CD4-positive, alpha-beta T cell (primary cell): Measurements from ENCODE around the gene MBD5. TPM values are rescaled to one million over a fixed set of nuclear protein-coding genes. Genes with fewer than 3 reads are reported as not detected.

Experiments
- ATAC-seq: fragments of 200-7000 bp; cut with Tn5 transposase; one replicate; pipeline ENCODE4 v1.10.0; 2022; ENCODE audit warnings: mild to moderate bottlenecking; ENCODE audit not compliant: poor library complexity
- CTCF ChIA-PET: fragments of 350-600 bp; sonication (Branson Sonifier 250); formaldehyde crosslinking; loops from one replicate; lab custom pipeline; 2021; ENCODE audit warnings: antibody characterized with exemption, inconsistent platforms; lab: Charles Lee
- POLR2A ChIA-PET: fragments of 350-600 bp; sonication (Branson Sonifier 250); formaldehyde crosslinking; loops from one replicate; lab custom pipeline; 2021; ENCODE audit warnings: antibody characterized with exemption, inconsistent platforms; lab: Charles Lee
- DNase-seq, 14 experiments: peaks; one replicate each; pipeline ENCODE4 v3.0.0-alpha.2; 2013 to 2020; ENCODE audit warnings: mixed read lengths in 2 of 14
- H3K27ac ChIP-seq, 2 donors: one replicate each; pipeline versions ENCODE4 v1.5.1 to v1.7.0; 2013; ENCODE audit warnings: low read length in 2 of 2, low read depth in 1 of 2, mild to moderate bottlenecking in 1 of 2
- H3K27me3 ChIP-seq, 2 experiments: 1 replicate in 1 of 2; 2 replicates in 1 of 2; pipeline versions ENCODE4 v1.6.1 to v1.7.0; 2013; ENCODE audit warnings: low read length in 2 of 2, control low read depth in 1 of 2, mild to moderate bottlenecking in 1 of 2, moderate library complexity in 1 of 2; ENCODE audit not compliant: insufficient read depth in 2 of 2, control insufficient read depth in 1 of 2
- H3K36me3 ChIP-seq: one replicate; pipeline ENCODE4 v1.6.1; 2013; ENCODE audit warnings: low read length, control low read depth; ENCODE audit not compliant: insufficient read depth
- H3K4me1 ChIP-seq: one replicate; pipeline ENCODE4 v1.6.1; 2013; ENCODE audit warnings: low read length, control low read depth; ENCODE audit not compliant: insufficient read depth
- H3K4me3 ChIP-seq: one replicate; pipeline ENCODE4 v1.5.1; 2013; ENCODE audit warnings: mild to moderate bottlenecking, low read length, moderate library complexity
- H3K9me3 ChIP-seq, 2 experiments: 1 replicate in 1 of 2; 2 replicates in 1 of 2; pipeline versions ENCODE4 v1.6.1 to v1.7.0; 2013; ENCODE audit warnings: low read length in 2 of 2, mild to moderate bottlenecking in 2 of 2, control low read depth in 1 of 2, moderate library complexity in 1 of 2; ENCODE audit not compliant: control insufficient read depth in 1 of 2, insufficient read depth in 1 of 2
- H3K27ac Mint-ChIP-seq: one replicate; pipeline ENCODE4 v1.8.0; 2020; ENCODE audit warnings: mixed read lengths
- H3K27me3 Mint-ChIP-seq: one replicate; pipeline ENCODE4 v1.8.0; 2021; ENCODE audit warnings: mixed read lengths
- H3K36me3 Mint-ChIP-seq: one replicate; pipeline ENCODE4 v1.8.0; 2021; ENCODE audit warnings: low read depth, mixed read lengths
- H3K4me1 Mint-ChIP-seq: one replicate; pipeline ENCODE4 v1.8.0; 2021; ENCODE audit warnings: low read depth, mixed read lengths
- H3K4me3 Mint-ChIP-seq: one replicate; pipeline ENCODE4 v1.8.0; 2020; ENCODE audit warnings: mild to moderate bottlenecking, mixed read lengths
- H3K9me3 Mint-ChIP-seq: one replicate; pipeline ENCODE4 v1.8.0; 2020; ENCODE audit warnings: mixed read lengths
- CTCF ChIP-seq: fragments of 200-600 bp; IDR thresholded peaks from one replicate; pipeline ENCODE4 v1.8.0; 2022; ENCODE audit warnings: antibody characterized with exemption, mild to moderate bottlenecking
- intact Hi-C, 2 experiments: fragments of 100-400 bp; cut with DNase I in 1 of 2; cut with micrococcal nuclease in 1 of 2; formaldehyde crosslinking; loops; one replicate each; pipeline versions ENCODE4 v1.15.1 to v1.9.0; 2023 to 2025; cut with DNase I, micrococcal nuclease
- total RNA-seq, 174 experiments: library from RNA in 2 of 174; stranded (reverse) in 2 of 174; gene quantifications; one replicate each; pipeline ENCODE4 v1.2.3 and lab custom pipeline; 2021 to 2026

Gene MBD5
- total RNA-seq, 2 experiments from 2014 or later = 49.8 to 52.9 TPM

- H3K4me3 Mint-ChIP-seq = no peak overlapping the region
- no peaks in the 10 kb centered on the region for H3K27me3 Mint-ChIP-seq
- ATAC-seq = no peak
- no peak overlapping the region for H3K27ac Mint-ChIP-seq
- H3K9me3 Mint-ChIP-seq = no peaks in the 10 kb centered on the region
- Histone ChIP-seq H3K36me3 (no peaks in the 10 kb centered on the region), H3K27me3 (no peaks in the 10 kb centered on the region), H3K4me3 (no peak overlapping the region), H3K4me1 (no peaks in the 10 kb centered on the region), H3K27ac (no peak overlapping the region), H3K9me3 (no peaks in the 10 kb centered on the region)
- H3K4me1 Mint-ChIP-seq = peaks cover under 1% of the 10 kb centered on the region
- TF ChIP-seq CTCF = no peak
- ChIA-PET CTCF (no interaction called here), POLR2A (interaction anchor here (1.3 kb wide), 1 partner anchor 26 kb away, joined by 3 read pairs; no protein-coding TSS in a partner anchor)
- intact Hi-C loops = no loop called here
- DNase-seq = no peak
- no peaks in the 10 kb centered on the region for H3K36me3 Mint-ChIP-seq
Measured at GRCh38 chr2:148501545-148501944, 480.7 kb downstream of the MBD5 start.

- H3K27ac Mint-ChIP-seq = no peak overlapping the region
- Histone ChIP-seq H3K27me3 (no peaks in the 10 kb centered on the region), H3K27ac (no peak overlapping the region), H3K36me3 (no peaks in the 10 kb centered on the region), H3K9me3 (no peaks in the 10 kb centered on the region), H3K4me3 (no peak overlapping the region), H3K4me1 (no peaks in the 10 kb centered on the region)
- intact Hi-C loops = no loop called here
- ATAC-seq (no peak), DNase-seq (no peak)
- ChIA-PET POLR2A (no interaction called here), CTCF (no interaction called here)
- H3K36me3 Mint-ChIP-seq = no peaks in the 10 kb centered on the region
- no peaks in the 10 kb centered on the region for H3K4me1 Mint-ChIP-seq
- H3K4me3 Mint-ChIP-seq = no peak overlapping the region
- no peaks in the 10 kb centered on the region for H3K27me3 Mint-ChIP-seq
- H3K9me3 Mint-ChIP-seq = no peaks in the 10 kb centered on the region
- no peak for TF ChIP-seq CTCF
Measured at GRCh38 chr2:148503516-148503915, 482.6 kb downstream of the MBD5 start.

- H3K9me3 Mint-ChIP-seq = no peaks in the 10 kb centered on the region
- no peak overlapping the region for H3K4me3 Mint-ChIP-seq
- no peaks in the 10 kb centered on the region for H3K27me3 Mint-ChIP-seq
- H3K27ac ChIP-seq = no peak overlapping the region
- DNase-seq (no peak), ATAC-seq (no peak)
- intact Hi-C loops = loop anchor here (2.0 kb wide), 3 partner anchors 17 to 571 kb away; no protein-coding TSS in a partner anchor
- peaks cover 7% of the 10 kb centered on the region for H3K4me1 ChIP-seq
- H3K4me3 ChIP-seq = no peak overlapping the region
- no peaks in the 10 kb centered on the region for H3K27me3 ChIP-seq
- H3K9me3 ChIP-seq = no peaks in the 10 kb centered on the region
- no peaks in the 10 kb centered on the region for H3K36me3 ChIP-seq
- peaks cover 14% of the 10 kb centered on the region for H3K4me1 Mint-ChIP-seq
- H3K36me3 Mint-ChIP-seq = no peaks in the 10 kb centered on the region
- CTCF ChIA-PET = interaction anchor here (2.2 to 2.4 kb wide), 3 partner anchors 14 to 519 kb away, joined by 15 to 25 read pairs (median 22); no protein-coding TSS in a partner anchor
- H3K27ac Mint-ChIP-seq = no peak overlapping the region
- POLR2A ChIA-PET = interaction anchor here (2.3 to 2.9 kb wide), 5 partner anchors 16 to 487 kb away, joined by 10 to 37 read pairs (median 18); partner anchors contain the start of genes EPC2, MBD5 and ORC4
- TF ChIP-seq CTCF = no peak
Measured at GRCh38 chr2:148507970-148508369, 487.1 kb downstream of the MBD5 start.
